Endodermal cell (in vitro differentiated cells): ENCODE data around the gene JSRP1. TPM values are rescaled to one million over a fixed set of nuclear protein-coding genes. Genes with fewer than 3 reads are reported as not detected.
A peak's percentile ranks its signal among the peaks of the same experiment; 100 is the strongest.

ENCODE experiments used
- DNase-seq: peaks from one replicate; pipeline ENCODE4 v3.0.0-alpha.2; 2017
- H3K27ac ChIP-seq: 2 replicates; pipeline ENCODE4 v1.5.1; 2013; ENCODE audit warnings: mild to moderate bottlenecking, low read depth, low read length, moderate library complexity
- H3K27me3 ChIP-seq: 2 replicates; pipeline ENCODE4 v1.6.1; 2013; ENCODE audit warnings: mild to moderate bottlenecking, low read length, moderate library complexity; ENCODE audit not compliant: insufficient read depth, control insufficient read depth, poor library complexity, severe bottlenecking
- H3K36me3 ChIP-seq: 2 replicates; pipeline ENCODE4 v1.7.0; 2013; ENCODE audit warnings: mild to moderate bottlenecking, low read length, moderate library complexity; ENCODE audit not compliant: control insufficient read depth, insufficient read depth
- H3K4me1 ChIP-seq: one replicate; pipeline ENCODE4 v1.7.0; 2013; ENCODE audit warnings: low read length; ENCODE audit not compliant: control insufficient read depth, insufficient read depth
- H3K4me3 ChIP-seq: 2 replicates; pipeline ENCODE4 v1.5.1; 2013; ENCODE audit warnings: mild to moderate bottlenecking, low read length, moderate library complexity
- H3K9ac ChIP-seq: 2 replicates; pipeline ENCODE4 v1.6.1; 2013; ENCODE audit warnings: mild to moderate bottlenecking, low read length, moderate library complexity; ENCODE audit not compliant: poor library complexity, severe bottlenecking; ENCODE audit errors: extremely low read depth
- H3K9me3 ChIP-seq: 2 replicates; pipeline ENCODE4 v1.6.1; 2013; ENCODE audit warnings: mild to moderate bottlenecking, low read length, moderate library complexity; ENCODE audit not compliant: control insufficient read depth
- H3K27ac Mint-ChIP-seq: 2 replicates; pipeline ENCODE4 v1.8.0; 2020; ENCODE audit warnings: mixed read lengths
- H3K27me3 Mint-ChIP-seq: 2 replicates; pipeline ENCODE4 v1.8.0; 2021; ENCODE audit warnings: mild to moderate bottlenecking, mixed read lengths; ENCODE audit not compliant: insufficient read depth
- H3K36me3 Mint-ChIP-seq: 2 replicates; pipeline ENCODE4 v1.8.0; 2020; ENCODE audit warnings: low read depth, mixed read lengths
- H3K4me1 Mint-ChIP-seq: 2 replicates; pipeline ENCODE4 v1.8.0; 2020; ENCODE audit warnings: mixed read lengths
- H3K4me3 Mint-ChIP-seq: 2 replicates; pipeline ENCODE4 v1.8.0; 2020; ENCODE audit warnings: mild to moderate bottlenecking, moderate library complexity, mixed read lengths
- H3K9me3 Mint-ChIP-seq: 2 replicates; pipeline ENCODE4 v1.8.0; 2020; ENCODE audit warnings: mild to moderate bottlenecking, mixed read lengths
- CTCF ChIP-seq: fragments of 200-600 bp; sonication (generic); conservative IDR thresholded peaks from 2 replicates; pipeline ENCODE4 v1.5.0; 2021; ENCODE audit warnings: antibody characterized with exemption, mild to moderate bottlenecking
- WGBS, 2 experiments: methylation state at CpG; one replicate each; pipeline versions ENCODE4 v1.1.5 to v1.1.7; 2013; ENCODE audit warnings: missing lambda C conversion rate in 2 of 2, mixed read lengths in 1 of 2; ENCODE audit not compliant: insufficient coverage in 1 of 2, insufficient read length in 1 of 2; 5-methylcytosine and 5-hydroxymethylcytosine counted together
- total RNA-seq, 2 donors: library from RNA; stranded (reverse); fragmentation: NEBNext Ultra II Directional in 1 of 2; extraction: Animal tissue kit (Norgen Biotek cat#: 25700) in 1 of 2; gene quantifications; 2 replicates in 1 of 2; 3 replicates in 1 of 2; pipeline ENCODE4 v1.2.1, GENCODE V29; 2021

JSRP1 gene
- total RNA-seq, 2 donors from 2014 or later: 0.66 to 0.89 TPM

DNA sequence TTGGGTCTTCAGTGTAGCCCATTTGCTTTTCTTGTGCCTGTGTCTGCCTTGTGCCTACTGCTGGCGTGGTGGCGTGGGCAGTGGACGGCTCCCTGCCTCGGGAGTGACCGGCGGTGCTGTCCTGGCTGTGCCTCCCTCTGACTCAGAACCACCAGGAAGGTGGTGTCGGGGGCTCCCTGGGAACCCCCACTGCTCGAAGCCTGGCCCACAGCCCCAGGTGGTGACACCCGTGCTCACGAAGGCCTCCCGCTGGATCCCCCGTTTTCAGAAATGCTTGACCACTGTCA lies 12.1 kb downstream of the JSRP1 start:
- Histone ChIP-seq H3K27me3 (no peaks in the 10 kb centered on the region), H3K9ac (no peak overlapping the region), H3K9me3 (no peaks in the 10 kb centered on the region), H3K36me3 (peaks cover 62% of the 10 kb centered on the region), H3K4me1 (peaks cover 4% of the 10 kb centered on the region), H3K4me3 (no peak overlapping the region), H3K27ac (no peak overlapping the region)
- Mint-ChIP-seq H3K4me3 (no peak overlapping the region), H3K4me1 (peaks cover 16% of the 10 kb centered on the region), H3K27ac (no peak overlapping the region), H3K27me3 (no peaks in the 10 kb centered on the region), H3K36me3 (peaks cover 29% of the 10 kb centered on the region), H3K9me3 (no peaks in the 10 kb centered on the region)
- 90 to 93% methylated on average over 12 of the region's 12 CpGs for WGBS, 2 experiments
- no peak for DNase-seq
- no peak for TF ChIP-seq CTCF

- peaks cover 4% of the 10 kb centered on the region for H3K4me1 ChIP-seq
- H3K27ac ChIP-seq: peak overlapping the region; percentile 60
- WGBS, 2 experiments: 93% methylated on average over 29 to 32 of the region's 32 CpGs
- no peak overlapping the region for H3K4me3 ChIP-seq
- no peaks in the 10 kb centered on the region for H3K9me3 Mint-ChIP-seq
- H3K27ac Mint-ChIP-seq: no peak overlapping the region
- no peaks in the 10 kb centered on the region for H3K9me3 ChIP-seq
- peaks cover 21% of the 10 kb centered on the region for H3K4me1 Mint-ChIP-seq
- H3K27me3 ChIP-seq: no peaks in the 10 kb centered on the region
- TF ChIP-seq CTCF: no peak
- no peak overlapping the region for H3K4me3 Mint-ChIP-seq
- peaks cover 29% of the 10 kb centered on the region for H3K36me3 Mint-ChIP-seq
- no peak for DNase-seq
- H3K9ac ChIP-seq: no peak overlapping the region
- peaks cover 65% of the 10 kb centered on the region for H3K36me3 ChIP-seq
- no peaks in the 10 kb centered on the region for H3K27me3 Mint-ChIP-seq
Observed at GRCh38 chr19:2243274-2244124, 12.7 kb downstream of the JSRP1 start.

GRCh38 chr19:2242816-2243215 lies 13.4 kb downstream of the JSRP1 start:
- H3K4me3 ChIP-seq: no peak overlapping the region
- H3K9ac ChIP-seq: no peak overlapping the region
- H3K27me3 ChIP-seq: no peaks in the 10 kb centered on the region
- H3K9me3 ChIP-seq: no peaks in the 10 kb centered on the region
- peaks cover 6% of the 10 kb centered on the region for H3K4me1 ChIP-seq
- Mint-ChIP-seq H3K4me1 (peaks cover 27% of the 10 kb centered on the region), H3K4me3 (no peak overlapping the region), H3K36me3 (peaks cover 32% of the 10 kb centered on the region), H3K27me3 (no peaks in the 10 kb centered on the region), H3K27ac (peak overlapping the region; percentile 85), H3K9me3 (no peaks in the 10 kb centered on the region)
- no peak for TF ChIP-seq CTCF
- no peak for DNase-seq
- WGBS, 2 experiments: 93 to 95% methylated on average over 8 of the region's 8 CpGs
- peak overlapping the region; percentile 24 for H3K27ac ChIP-seq
- peaks cover 70% of the 10 kb centered on the region for H3K36me3 ChIP-seq
